ENCODE data around the gene SRPK2. TPM values are rescaled to one million over a fixed set of nuclear protein-coding genes. Genes with fewer than 3 reads are reported as not detected.
A peak's percentile ranks its signal among the peaks of the same experiment; 100 is the strongest.
"Not testable (repeated sequence)": the region's sequence is repeated elsewhere in the genome, so short reads cannot be mapped to it uniquely, and the experiment has no call there.

SRPK2 gene
- total RNA-seq (34.4 TPM), polyA plus RNA-seq (ENCODE audit: insufficient read depth in 1 of 8, insufficient read length in 8 of 8, low replicate concordance in 1 of 8) (10 to 100 TPM; 28.4 to 45.1 (median 35.3) TPM)
- long read RNA-seq, donor 1: 0 reads
- long read RNA-seq, donor 2: 0 reads
- long read RNA-seq, donor 3, partial matches to known transcripts: 19 of 20 reads
- long read RNA-seq, donor 3, other reads (novel, unspliced or antisense): 0 of 20 reads
- long read RNA-seq, donor 4, partial matches to known transcripts: 7 of 7 reads
- long read RNA-seq, donor 4, other reads (novel, unspliced or antisense): 0 of 7 reads
- long read RNA-seq, donor 5, partial matches to known transcripts: 64 of 70 reads
- long read RNA-seq, donor 5, other reads (novel, unspliced or antisense): 0 of 70 reads
- long read RNA-seq, donor 6, partial matches to known transcripts: 14 of 19 reads
- long read RNA-seq, donor 6, other reads (novel, unspliced or antisense): 0 of 19 reads
- long read RNA-seq, donor 7, partial matches to known transcripts: 25 of 27 reads
- long read RNA-seq, donor 7, other reads (novel, unspliced or antisense): 0 of 27 reads
- long read RNA-seq, donor 8, partial matches to known transcripts: 5 of 6 reads
- long read RNA-seq, donor 8, other reads (novel, unspliced or antisense): 0 of 6 reads
- long read RNA-seq, donor 9, partial matches to known transcripts: 30 of 31 reads
- long read RNA-seq, donor 9, other reads (novel, unspliced or antisense): 0 of 31 reads
- long read RNA-seq, donor 10, partial matches to known transcripts: 13 of 16 reads
- long read RNA-seq, donor 10, other reads (novel, unspliced or antisense): 0 of 16 reads
- long read RNA-seq, donor 11, partial matches to known transcripts: 10 of 10 reads
- long read RNA-seq, donor 11, other reads (novel, unspliced or antisense): 0 of 10 reads

DNA sequence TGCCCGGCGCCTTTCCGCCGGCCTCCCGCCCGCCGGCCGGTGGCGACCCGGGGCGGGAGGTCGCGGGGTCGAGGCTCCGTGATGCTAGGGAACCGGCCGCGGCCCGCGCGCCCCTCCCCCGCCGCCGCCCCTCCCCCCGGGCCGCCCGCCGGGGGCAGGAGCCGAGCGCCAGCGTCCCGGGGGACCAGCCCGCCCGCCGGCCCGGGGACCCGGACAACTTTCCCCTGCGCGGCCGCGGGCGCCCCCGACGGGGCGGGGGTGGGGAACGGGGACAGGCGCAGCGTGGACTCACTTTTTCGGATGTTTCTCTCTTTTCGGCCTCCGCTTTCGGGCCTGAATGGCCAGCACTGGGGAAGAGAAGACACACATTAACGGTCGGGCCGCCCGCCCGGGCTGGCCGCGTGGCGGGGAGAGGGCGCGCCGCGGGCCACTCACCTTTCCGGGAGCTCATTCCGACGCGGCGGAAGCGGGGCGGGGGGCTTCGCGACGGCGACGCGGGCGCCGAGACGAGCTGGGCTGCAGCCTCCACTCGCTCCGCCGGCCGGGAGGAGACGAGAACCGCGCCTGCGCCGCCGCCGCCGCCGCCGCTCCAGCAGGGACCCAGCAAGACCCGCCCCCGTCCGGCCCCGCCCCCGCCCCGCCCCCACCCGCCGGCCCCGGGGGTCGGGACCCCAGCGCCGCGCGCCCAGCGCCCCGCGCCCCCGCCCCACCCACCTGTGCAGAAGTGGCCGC lies at the start of gene SRPK2:
Gene SRPK2 (minus strand): TSS at position 566 of the 732 bp plus-strand sequence.
- Histone ChIP-seq H3K36me3 (ENCODE audit: control insufficient read depth, insufficient read depth, low read length) (peaks cover 2% of the 10 kb centered on the region), H3K27ac (ENCODE audit: low read length) (peak within 1 kb of the TSS; percentile 55), H3K27me3 (ENCODE audit: control insufficient read depth, insufficient read depth, low read length) (no peaks in the 10 kb centered on the region), H3K4me3 (ENCODE audit: low read length) (peak within 1 kb of the TSS; percentile 62), H3K4me1 (ENCODE audit: control insufficient read depth, insufficient read depth, low read length) (peaks cover 3% of the 10 kb centered on the region), H3K9me3 (replicated peaks; ENCODE audit: control insufficient read depth, low read depth, low read length) (no peaks in the 10 kb centered on the region)
- WGBS (ENCODE audit: insufficient coverage): under 1% methylated on average over 84 of the region's 113 CpGs
- DNase-seq: peak; percentile 90

DNA sequence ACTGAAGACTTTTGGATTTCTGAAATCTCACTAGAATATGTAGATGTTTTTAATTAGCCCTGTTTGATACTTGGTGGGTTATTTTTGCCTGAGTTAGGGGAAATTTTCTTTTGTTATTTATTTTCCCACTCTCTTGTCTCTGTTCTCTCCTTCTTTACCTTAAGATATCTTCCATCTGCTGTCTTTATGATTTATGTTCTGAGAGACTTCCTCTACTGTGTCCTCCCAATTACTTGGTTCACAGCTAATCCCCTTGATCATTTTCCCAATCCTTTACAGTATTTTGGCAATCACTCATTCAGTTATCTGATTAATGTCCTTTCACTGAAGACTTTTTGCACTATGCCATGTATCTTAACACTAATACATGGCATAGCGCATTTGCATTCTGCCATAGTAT lies 49.5 kb upstream of the SRPK2 start:
- Histone ChIP-seq H3K27me3 (ENCODE audit: control insufficient read depth, insufficient read depth, low read length) (no peaks in the 10 kb centered on the region), H3K36me3 (ENCODE audit: control insufficient read depth, insufficient read depth, low read length) (no peaks in the 10 kb centered on the region), H3K27ac (ENCODE audit: low read length) (no peak overlapping the region), H3K4me3 (ENCODE audit: low read length) (no peak overlapping the region), H3K9me3 (replicated peaks; ENCODE audit: control insufficient read depth, low read depth, low read length) (no peaks in the 10 kb centered on the region), H3K4me1 (ENCODE audit: control insufficient read depth, insufficient read depth, low read length) (no peaks in the 10 kb centered on the region)
- no CpG with 5 or more reads among the region's 1 CpG for WGBS (ENCODE audit: insufficient coverage)
- DNase-seq: no peak

GRCh38 chr7:105437356-105437755 lies 48.6 kb upstream of the SRPK2 start:
- whole genome bisulfite sequencing (ENCODE audit: insufficient coverage): 79% methylated on average over 6 of the region's 6 CpGs
- H3K4me1 ChIP-seq (ENCODE audit: control insufficient read depth, insufficient read depth, low read length); H3K27me3 ChIP-seq (ENCODE audit: control insufficient read depth, insufficient read depth, low read length); H3K27ac ChIP-seq (ENCODE audit: low read length); DNase-seq; H3K9me3 ChIP-seq (replicated peaks; ENCODE audit: control insufficient read depth, low read depth, low read length); H3K36me3 ChIP-seq (ENCODE audit: control insufficient read depth, insufficient read depth, low read length); H3K4me3 ChIP-seq (ENCODE audit: low read length): not testable (repeated sequence)

DNA sequence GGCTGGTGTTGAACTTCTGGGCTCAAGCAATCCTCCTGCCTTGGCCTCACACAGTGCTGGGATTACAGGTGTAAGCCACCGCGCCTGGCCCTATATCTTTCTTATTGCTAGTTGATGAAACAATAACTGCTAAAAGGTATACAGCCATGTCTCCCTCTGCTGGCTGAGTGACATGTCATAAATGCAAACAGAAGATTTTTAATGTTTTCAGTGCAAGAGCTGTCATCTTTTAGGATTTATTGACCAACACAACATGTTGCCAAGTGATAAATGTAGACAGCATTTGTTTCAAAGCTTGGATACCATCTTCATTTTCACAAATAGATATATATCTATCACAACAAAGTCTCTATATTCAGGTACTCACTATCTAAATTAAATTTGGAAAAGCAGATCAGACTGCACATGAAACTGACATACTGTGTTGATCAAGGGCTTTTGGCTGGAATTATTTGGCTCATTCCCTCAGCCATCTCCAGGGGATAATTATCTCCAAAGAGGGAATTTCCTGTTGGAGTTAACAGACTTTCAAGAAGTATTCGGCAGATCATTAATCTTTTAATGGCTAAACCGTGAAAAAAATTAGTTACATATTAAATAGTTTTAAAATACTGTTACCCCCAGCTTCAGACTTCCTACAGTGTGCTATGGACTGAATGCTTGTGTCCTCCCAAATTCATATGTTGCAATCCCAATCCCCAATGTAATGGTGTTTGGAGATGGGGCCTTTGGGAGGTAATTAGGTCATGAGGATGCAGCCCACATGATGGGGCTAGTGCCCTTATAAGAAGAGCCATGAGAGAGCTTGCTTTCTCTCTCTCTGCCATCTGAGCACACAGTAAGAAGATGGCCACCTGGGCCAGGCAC lies 41.3 kb upstream of the SRPK2 start:
- WGBS (ENCODE audit: insufficient coverage): no CpG with 5 or more reads among the region's 4 CpGs
- no peaks in the 10 kb centered on the region for H3K9me3 ChIP-seq (replicated peaks; ENCODE audit: control insufficient read depth, low read depth, low read length)
- DNase-seq: peak; percentile 68
- no peaks in the 10 kb centered on the region for H3K4me1 ChIP-seq (ENCODE audit: control insufficient read depth, insufficient read depth, low read length)
- H3K27me3 ChIP-seq (ENCODE audit: control insufficient read depth, insufficient read depth, low read length): no peaks in the 10 kb centered on the region
- H3K27ac ChIP-seq (ENCODE audit: low read length): no peak overlapping the region
- no peaks in the 10 kb centered on the region for H3K36me3 ChIP-seq (ENCODE audit: control insufficient read depth, insufficient read depth, low read length)
- H3K4me3 ChIP-seq (ENCODE audit: low read length): no peak overlapping the region

- H3K36me3 ChIP-seq (ENCODE audit: control insufficient read depth, insufficient read depth, low read length): no peaks in the 10 kb centered on the region
- H3K27me3 ChIP-seq (ENCODE audit: control insufficient read depth, insufficient read depth, low read length): no peaks in the 10 kb centered on the region
- no peaks in the 10 kb centered on the region for H3K9me3 ChIP-seq (replicated peaks; ENCODE audit: control insufficient read depth, low read depth, low read length)
- H3K4me3 ChIP-seq (ENCODE audit: low read length): no peak overlapping the region
- DNase-seq: peak; percentile 3
- H3K27ac ChIP-seq (ENCODE audit: low read length): no peak overlapping the region
- no CpG with 5 or more reads among the region's 2 CpGs for WGBS (ENCODE audit: insufficient coverage)
- no peaks in the 10 kb centered on the region for H3K4me1 ChIP-seq (ENCODE audit: control insufficient read depth, insufficient read depth, low read length)
These were observed 38.0 kb upstream of the SRPK2 start for GRCh38 chr7:105426606-105427146.

GRCh38 chr7:105423987-105424386 lies 35.3 kb upstream of the SRPK2 start:
- Histone ChIP-seq H3K27me3 (ENCODE audit: control insufficient read depth, insufficient read depth, low read length) (no peaks in the 10 kb centered on the region), H3K9me3 (replicated peaks; ENCODE audit: control insufficient read depth, low read depth, low read length) (no peaks in the 10 kb centered on the region), H3K27ac (ENCODE audit: low read length) (no peak overlapping the region), H3K36me3 (ENCODE audit: control insufficient read depth, insufficient read depth, low read length) (no peaks in the 10 kb centered on the region), H3K4me3 (ENCODE audit: low read length) (no peak overlapping the region), H3K4me1 (ENCODE audit: control insufficient read depth, insufficient read depth, low read length) (no peaks in the 10 kb centered on the region)
- WGBS (ENCODE audit: insufficient coverage): no CpG with 5 or more reads among the region's 2 CpGs
- no peak for DNase-seq

DNA sequence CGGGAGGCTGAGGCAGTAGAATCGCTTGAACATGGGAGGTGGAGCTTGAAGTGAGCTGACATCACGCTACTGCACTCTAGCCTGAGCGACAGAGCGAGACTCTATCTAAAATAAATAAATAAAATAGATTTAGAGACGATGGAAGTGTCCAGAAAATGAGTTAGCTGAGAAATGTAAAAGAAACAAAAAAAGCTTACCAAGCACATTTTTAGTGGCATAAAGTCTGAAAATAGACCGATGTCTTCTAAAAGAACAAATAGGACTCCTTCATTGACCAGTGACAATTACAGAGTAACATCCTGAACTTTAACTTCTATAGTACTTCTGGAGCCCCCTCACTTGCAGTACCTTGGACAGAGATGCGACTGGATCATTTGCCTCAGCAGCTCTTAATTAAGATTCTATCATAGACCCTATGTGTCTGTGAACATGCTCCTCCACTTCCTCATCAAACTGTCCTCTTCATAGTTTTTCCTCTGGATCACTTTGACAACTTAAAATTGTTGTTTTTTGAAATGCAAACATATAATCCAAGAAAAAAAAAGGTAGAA lies 25.2 kb upstream of the SRPK2 start:
- H3K36me3 ChIP-seq (ENCODE audit: control insufficient read depth, insufficient read depth, low read length): no peaks in the 10 kb centered on the region
- H3K4me1 ChIP-seq (ENCODE audit: control insufficient read depth, insufficient read depth, low read length): no peaks in the 10 kb centered on the region
- peak; percentile 17 for DNase-seq
- no peak overlapping the region for H3K27ac ChIP-seq (ENCODE audit: low read length)
- H3K27me3 ChIP-seq (ENCODE audit: control insufficient read depth, insufficient read depth, low read length): no peaks in the 10 kb centered on the region
- no peak overlapping the region for H3K4me3 ChIP-seq (ENCODE audit: low read length)
- H3K9me3 ChIP-seq (replicated peaks; ENCODE audit: control insufficient read depth, low read depth, low read length): no peaks in the 10 kb centered on the region
- WGBS (ENCODE audit: insufficient coverage): no CpG with 5 or more reads among the region's 8 CpGs

DNA sequence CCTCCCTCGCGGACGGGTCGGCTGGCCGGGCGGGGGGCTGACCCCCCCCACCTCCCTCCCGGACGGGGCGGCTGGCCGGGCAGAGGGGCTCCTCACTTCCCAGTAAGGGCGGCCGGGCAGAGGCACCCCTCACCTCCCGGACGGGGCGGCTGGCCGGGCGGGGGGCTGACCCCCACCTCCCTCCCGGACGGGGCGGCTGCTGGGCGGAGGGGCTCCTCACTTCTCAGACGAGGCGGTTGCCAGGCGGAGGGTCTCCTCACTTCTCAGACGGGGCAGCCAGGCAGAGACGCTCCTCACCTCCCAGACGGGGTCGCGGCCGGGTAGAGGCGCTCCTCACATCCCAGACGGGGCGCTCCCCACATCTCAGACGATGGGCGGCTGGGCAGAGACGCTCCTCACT lies 22.1 kb upstream of the SRPK2 start:
- not testable (repeated sequence) for H3K36me3 ChIP-seq (ENCODE audit: control insufficient read depth, insufficient read depth, low read length); H3K27me3 ChIP-seq (ENCODE audit: control insufficient read depth, insufficient read depth, low read length); H3K4me3 ChIP-seq (ENCODE audit: low read length); H3K9me3 ChIP-seq (replicated peaks; ENCODE audit: control insufficient read depth, low read depth, low read length); H3K4me1 ChIP-seq (ENCODE audit: control insufficient read depth, insufficient read depth, low read length); H3K27ac ChIP-seq (ENCODE audit: low read length); DNase-seq
- 97% methylated on average over 7 of the region's 36 CpGs for WGBS (ENCODE audit: insufficient coverage)

DNA sequence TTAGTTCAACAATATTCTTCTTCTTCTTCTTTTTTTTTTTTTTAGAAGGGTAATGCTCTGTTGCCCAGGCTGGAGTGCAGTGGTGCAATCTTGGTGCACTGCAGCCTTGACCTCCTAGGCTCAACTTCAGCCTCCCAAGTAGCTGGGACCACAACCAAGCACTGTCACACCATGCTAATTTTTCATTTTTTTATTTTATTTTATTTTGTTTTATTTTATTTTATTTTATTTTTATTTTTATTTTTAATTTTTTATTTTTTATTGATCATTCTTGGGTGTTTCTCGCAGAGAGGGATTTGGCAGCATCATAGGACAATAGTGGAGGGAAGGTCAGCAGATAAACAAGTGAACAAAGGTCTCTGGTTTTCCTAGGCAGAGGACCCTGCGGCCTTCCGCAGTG lies 21.1 kb upstream of the SRPK2 start:
- H3K27me3 ChIP-seq (ENCODE audit: control insufficient read depth, insufficient read depth, low read length); H3K36me3 ChIP-seq (ENCODE audit: control insufficient read depth, insufficient read depth, low read length); H3K4me1 ChIP-seq (ENCODE audit: control insufficient read depth, insufficient read depth, low read length); H3K27ac ChIP-seq (ENCODE audit: low read length); H3K4me3 ChIP-seq (ENCODE audit: low read length); H3K9me3 ChIP-seq (replicated peaks; ENCODE audit: control insufficient read depth, low read depth, low read length); DNase-seq: not testable (repeated sequence)
- no CpG with 5 or more reads among the region's 3 CpGs for WGBS (ENCODE audit: insufficient coverage)

All from muscle of leg (tissue), 16 donors.